Measurements from ENCODE around the gene PPP1CA.
A peak's percentile ranks its signal among the peaks of the same experiment; 100 is the strongest.

PPP1CA gene

GRCh38 chr11:67353317-67354074, 48.2 kb downstream of the PPP1CA start, which contains the start of gene POLD4:
Gene POLD4, minus strand, starts transcription at chr11:67353546. Its CDS starts 147 bp downstream, at chr11:67353399.
- peak within 1 kb of the TSS; percentile 78 for H3K4me3 ChIP-seq (ENCODE audit: low read depth, low read length)
- in situ Hi-C loops (cut with HindIII; ENCODE audit: low sequenced_read_pairs): no loop called here
- DNase-seq (ENCODE audit: low read depth): peak; percentile 83
- TF ChIP-seq, protein P1, sequence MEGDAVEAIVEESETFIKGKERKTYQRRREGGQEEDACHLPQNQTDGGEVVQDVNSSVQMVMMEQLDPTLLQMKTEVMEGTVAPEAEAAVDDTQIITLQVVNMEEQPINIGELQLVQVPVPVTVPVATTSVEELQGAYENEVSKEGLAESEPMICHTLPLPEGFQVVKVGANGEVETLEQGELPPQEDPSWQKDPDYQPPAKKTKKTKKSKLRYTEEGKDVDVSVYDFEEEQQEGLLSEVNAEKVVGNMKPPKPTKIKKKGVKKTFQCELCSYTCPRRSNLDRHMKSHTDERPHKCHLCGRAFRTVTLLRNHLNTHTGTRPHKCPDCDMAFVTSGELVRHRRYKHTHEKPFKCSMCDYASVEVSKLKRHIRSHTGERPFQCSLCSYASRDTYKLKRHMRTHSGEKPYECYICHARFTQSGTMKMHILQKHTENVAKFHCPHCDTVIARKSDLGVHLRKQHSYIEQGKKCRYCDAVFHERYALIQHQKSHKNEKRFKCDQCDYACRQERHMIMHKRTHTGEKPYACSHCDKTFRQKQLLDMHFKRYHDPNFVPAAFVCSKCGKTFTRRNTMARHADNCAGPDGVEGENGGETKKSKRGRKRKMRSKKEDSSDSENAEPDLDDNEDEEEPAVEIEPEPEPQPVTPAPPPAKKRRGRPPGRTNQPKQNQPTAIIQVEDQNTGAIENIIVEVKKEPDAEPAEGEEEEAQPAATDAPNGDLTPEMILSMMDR (IDR thresholded peaks at IDR 0.05; ENCODE audit: low read depth, low read length, missing control alignments): no peak

DNA sequence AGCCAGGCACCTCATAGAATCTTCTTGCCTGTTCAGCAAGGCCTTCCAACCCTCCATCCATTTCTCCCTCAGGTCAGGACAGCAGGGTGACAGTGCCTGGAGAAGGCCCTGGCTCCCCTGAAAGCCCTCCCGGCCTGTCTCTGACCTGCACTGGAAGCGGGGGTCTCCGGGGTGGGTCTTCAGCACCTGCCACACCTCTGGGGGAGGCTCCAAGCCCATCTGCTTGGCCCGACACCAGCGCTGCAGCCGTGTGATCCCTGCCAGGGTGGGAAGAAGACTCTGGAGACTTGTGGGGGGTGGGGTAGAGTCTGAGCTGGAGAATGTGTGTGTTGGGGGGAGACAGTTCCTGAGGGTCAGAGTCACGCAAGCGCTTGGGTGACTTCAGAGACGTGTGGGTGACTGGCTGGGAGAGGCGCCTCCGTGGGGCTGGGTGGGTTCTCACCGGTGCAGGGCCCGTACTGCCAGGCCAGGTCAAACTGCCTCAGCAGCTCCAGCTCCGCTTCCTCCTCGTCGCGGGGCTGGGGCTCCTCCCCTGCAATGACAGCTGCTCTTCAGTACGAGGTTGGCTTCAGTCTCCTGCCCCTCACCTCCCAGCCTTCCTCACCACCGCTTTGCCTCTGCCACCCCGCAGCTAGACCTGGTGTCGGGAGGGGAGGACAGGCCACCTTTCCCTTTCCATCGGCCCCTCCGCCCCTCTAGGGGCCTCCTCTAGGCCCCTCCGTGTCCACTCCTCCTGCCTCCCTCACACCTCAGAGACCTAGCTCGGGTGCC, 48.9 kb downstream of the PPP1CA start:
- H3K4me3 ChIP-seq (ENCODE audit: low read depth, low read length): peak overlapping the region; percentile 78
- TF ChIP-seq, protein P1 (IDR thresholded peaks at IDR 0.05; ENCODE audit: low read depth, low read length, missing control alignments): no peak
- DNase-seq (ENCODE audit: low read depth): no peak
- in situ Hi-C loops (cut with HindIII; ENCODE audit: low sequenced_read_pairs): no loop called here

GRCh38 chr11:67351275-67352005, 50.2 kb downstream of the PPP1CA start:
- DNase-seq (ENCODE audit: low read depth): no peak
- H3K4me3 ChIP-seq (ENCODE audit: low read depth, low read length): no peak overlapping the region
- TF ChIP-seq, protein P1 (IDR thresholded peaks at IDR 0.05; ENCODE audit: low read depth, low read length, missing control alignments): peak; percentile 94
- in situ Hi-C loops (cut with HindIII; ENCODE audit: low sequenced_read_pairs): no loop called here

DNA sequence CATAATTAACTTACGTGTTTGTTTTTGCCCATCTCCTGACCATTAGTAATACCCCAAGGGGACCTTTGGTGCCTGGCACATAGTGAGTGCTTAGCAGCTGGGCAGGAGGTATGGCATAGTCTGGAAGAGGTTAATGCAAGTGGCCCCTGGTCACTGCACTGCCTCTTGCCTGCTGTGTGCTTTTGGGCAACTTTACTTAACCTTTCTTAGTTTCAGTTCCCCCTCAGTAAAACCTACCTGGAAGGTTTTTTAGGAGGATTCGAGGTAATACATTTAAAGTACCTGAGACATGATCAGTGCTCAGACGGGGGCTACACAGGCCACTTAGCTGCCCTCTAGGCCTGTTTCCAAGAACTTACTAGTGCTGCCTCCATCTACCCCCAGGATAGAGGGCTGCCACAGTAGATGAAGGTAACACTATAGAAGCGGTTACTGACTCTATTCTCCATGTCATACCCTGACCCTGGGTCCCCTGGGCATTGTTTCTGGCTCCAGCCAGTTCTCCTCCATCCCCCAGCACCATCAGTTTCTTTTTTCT, 51.7 kb downstream of the PPP1CA start:
- TF ChIP-seq, protein P1 (IDR thresholded peaks at IDR 0.05; ENCODE audit: low read depth, low read length, missing control alignments): no peak
- DNase-seq (ENCODE audit: low read depth): no peak
- no peak overlapping the region for H3K4me3 ChIP-seq (ENCODE audit: low read depth, low read length)
- in situ Hi-C loops (cut with HindIII; ENCODE audit: low sequenced_read_pairs): loop anchor here (5.0 kb wide), 1 partner anchor 37 kb away; no protein-coding TSS in a partner anchor

- TF ChIP-seq, protein P1 (IDR thresholded peaks at IDR 0.05; ENCODE audit: low read depth, low read length, missing control alignments): no peak
- no peak for DNase-seq (ENCODE audit: low read depth)
- in situ Hi-C loops (cut with HindIII; ENCODE audit: low sequenced_read_pairs): loop anchor here (5.0 kb wide), 1 partner anchor 38 kb away; no protein-coding TSS in a partner anchor
- no peak overlapping the region for H3K4me3 ChIP-seq (ENCODE audit: low read depth, low read length)
Measured at GRCh38 chr11:67349457-67349856, 52.2 kb downstream of the PPP1CA start.

- no peak for DNase-seq (ENCODE audit: low read depth)
- TF ChIP-seq, protein P1 (IDR thresholded peaks at IDR 0.05; ENCODE audit: low read depth, low read length, missing control alignments): no peak
Measured at GRCh38 chr11:67349036-67349435, 52.6 kb downstream of the PPP1CA start.

More at GRCh38 chr11:67349036-67349435, 52.6 kb downstream of the PPP1CA start:
- H3K4me3 ChIP-seq (ENCODE audit: low read depth, low read length): no peak overlapping the region
- in situ Hi-C loops (cut with HindIII; ENCODE audit: low sequenced_read_pairs): loop anchor here (5.0 kb wide), 1 partner anchor 38 kb away; no protein-coding TSS in a partner anchor

Data from astrocyte of the cerebellum (primary cell).